Fibroblast of villous mesenchyme (primary cell): ENCODE results near the gene IL1RL2. TPM values are rescaled to one million over a fixed set of nuclear protein-coding genes. Genes with fewer than 3 reads are reported as not detected.

Experiments used
- DNase-seq: peaks from one replicate; pipeline ENCODE4 v3.0.0-alpha.2; 2010; ENCODE audit warnings: low read depth
- H3K4me3 ChIP-seq: 2 replicates; pipeline ENCODE4 v1.5.1; 2011; ENCODE audit warnings: low read depth, mild to moderate bottlenecking, low read length
- CTCF ChIP-seq: IDR thresholded peaks from 2 replicates; pipeline ENCODE4 v1.5.1; 2012; ENCODE audit warnings: low read depth, mild to moderate bottlenecking, low read length; ENCODE audit not compliant: insufficient read depth
- total RNA-seq: library from RNA; depleted of rRNA; stranded (reverse); fragments of >200 nt; gene quantifications from 2 replicates; pipeline ENCODE4 v1.2.3, GENCODE V29; 2012

Gene IL1RL2
- total RNA-seq, 1 donor, result 1.3 TPM

GRCh38 chr2:102141970-102142828 is 44.6 kb upstream of the IL1RL2 start, which contains the start of gene IL1R1:
Gene IL1R1 (plus strand): TSS chr2:102142746. CDS start chr2:102157725, 14,979 bp downstream.
- DNase-seq, result peak; percentile 80
- H3K4me3 ChIP-seq, result peak within 1 kb of the TSS; percentile 92
- no peak for TF ChIP-seq CTCF

GRCh38 chr2:102142829-102143449 is 43.9 kb upstream of the IL1RL2 start:
- TF ChIP-seq CTCF, result no peak
- peak overlapping the region; percentile 92 for H3K4me3 ChIP-seq
- peak; percentile 75 for DNase-seq

GRCh38 chr2:102143450-102143985 is 43.3 kb upstream of the IL1RL2 start:
- H3K4me3 ChIP-seq, result peak overlapping the region; percentile 92
- no peak for TF ChIP-seq CTCF
- peak; percentile 64 for DNase-seq

- DNase-seq, result peak; percentile 65
- peak overlapping the region; percentile 92 for H3K4me3 ChIP-seq
- TF ChIP-seq CTCF, result no peak
These were observed 42.7 kb upstream of the IL1RL2 start for GRCh38 chr2:102144128-102144527.

- peak overlapping the region; percentile 92 for H3K4me3 ChIP-seq
- DNase-seq, result no peak
- TF ChIP-seq CTCF, result no peak
These were observed 41.7 kb upstream of the IL1RL2 start for GRCh38 chr2:102145107-102145506.

- no peak overlapping the region for H3K4me3 ChIP-seq
- TF ChIP-seq CTCF, result no peak
- DNase-seq, result no peak
These were observed 40.9 kb upstream of the IL1RL2 start for GRCh38 chr2:102145934-102146333.
